SK-N-SH (cell line): ENCODE measurements around the gene PKDCC. TPM values are rescaled to one million over a fixed set of nuclear protein-coding genes. Genes with fewer than 3 reads are reported as not detected.

Source experiments
- CTCF ChIA-PET: fragments of 300-600, 350-600 bp; formaldehyde crosslinking; extraction: SDS; loops from one replicate; lab custom pipeline; 2021; lab: Yijun Ruan, JAX
- POLR2A ChIA-PET: fragments of 350-600 bp; sonication (Branson Sonifier 250); formaldehyde crosslinking; extraction: SDS; loops from one replicate; lab custom pipeline; 2020; ENCODE audit warnings: antibody characterized with exemption, inconsistent platforms; lab: Yijun Ruan, JAX
- DNase-seq: peaks from one replicate; pipeline ENCODE4 v3.0.0; 2012
- H2AFZ ChIP-seq: fragments of 200-600 bp; sonication (generic); 2 replicates; pipeline ENCODE4 v1.8.1; 2016; ENCODE audit warnings: antibody characterized with exemption, mild to moderate bottlenecking, low read depth
- H3F3A ChIP-seq: fragments of 200-600 bp; sonication (generic); replicated peaks from 2 replicates; pipeline ENCODE3; 2016; ENCODE audit warnings: antibody characterized with exemption, mild to moderate bottlenecking; ENCODE audit not compliant: insufficient read depth
- H3K27ac ChIP-seq, 2 experiments: fragments of 200-500 bp in 1 of 2; fragments of 200-600 bp in 1 of 2; sonication (Bioruptor generic) in 1 of 2; sonication (generic), shearing (Covaris generic) in 1 of 2; 2 replicates each; pipeline versions ENCODE4 v1.5.1 to v1.6.1; 2014 to 2016; ENCODE audit warnings: low read depth in 2 of 2, inconsistent platforms in 1 of 2, low read length in 1 of 2, mild to moderate bottlenecking in 1 of 2, mixed read lengths in 1 of 2
- H3K27me3 ChIP-seq: fragments of 200-600 bp; sonication (generic), shearing (Covaris generic); 2 replicates; pipeline ENCODE4 v1.6.1; 2016; ENCODE audit warnings: mixed run types; ENCODE audit not compliant: insufficient read depth
- H3K36me3 ChIP-seq, 2 experiments: fragments of 200-500 bp in 1 of 2; fragments of 200-600 bp in 1 of 2; sonication (Bioruptor generic) in 1 of 2; sonication (generic) in 1 of 2; replicated peaks in 1 of 2; 2 replicates each; pipeline versions ENCODE3 to v1.5.1; 2014 to 2016; ENCODE audit warnings: low read length in 1 of 2, mild to moderate bottlenecking in 1 of 2; ENCODE audit not compliant: insufficient read depth in 2 of 2, control insufficient read depth in 1 of 2
- H3K4me1 ChIP-seq, 2 experiments: fragments of 200-500 bp in 1 of 2; fragments of 200-600 bp in 1 of 2; sonication (Bioruptor generic) in 1 of 2; sonication (generic), shearing (Covaris generic) in 1 of 2; 2 replicates each; pipeline versions ENCODE4 v1.5.1 to v1.6.1; 2014 to 2016; ENCODE audit warnings: low read depth in 1 of 2, low read length in 1 of 2, mixed run types in 1 of 2; ENCODE audit not compliant: insufficient read depth in 2 of 2, control insufficient read depth in 1 of 2
- H3K4me2 ChIP-seq: fragments of 200-600 bp; sonication (generic), shearing (Covaris generic); 2 replicates; pipeline ENCODE4 v1.6.1; 2017; ENCODE audit warnings: mixed run types
- H3K4me3 ChIP-seq, 2 experiments: fragments of 200-500 bp in 1 of 2; fragments of 200-600 bp in 1 of 2; sonication (Bioruptor generic) in 1 of 2; sonication (generic), shearing (Covaris generic) in 1 of 2; 2 replicates each; pipeline versions ENCODE4 v1.5.1 to v1.8.1; 2014 to 2016; ENCODE audit warnings: low read depth in 2 of 2, inconsistent platforms in 1 of 2, low read length in 1 of 2, mild to moderate bottlenecking in 1 of 2, mixed read lengths in 1 of 2, moderate library complexity in 1 of 2
- H3K79me2 ChIP-seq: fragments of 200-600 bp; sonication (generic); 2 replicates; pipeline ENCODE4 v1.8.1; 2017; ENCODE audit warnings: mild to moderate bottlenecking; ENCODE audit not compliant: insufficient read depth
- H3K9ac ChIP-seq: fragments of 200-600 bp; sonication (generic); 2 replicates; pipeline ENCODE4 v1.6.1; 2017; ENCODE audit warnings: mixed run types
- H3K9me2 ChIP-seq: fragments of 200-600 bp; sonication (generic); 2 replicates; pipeline ENCODE4 v1.6.1; 2017; ENCODE audit warnings: mixed run types
- H3K9me3 ChIP-seq: fragments of 200-600 bp; sonication (generic); 2 replicates; pipeline ENCODE4 v1.6.1; 2017; ENCODE audit warnings: mixed run types, mild to moderate bottlenecking, moderate library complexity
- H4K20me1 ChIP-seq: fragments of 200-600 bp; sonication (generic); 2 replicates; pipeline ENCODE4 v1.6.1; 2017; ENCODE audit warnings: mild to moderate bottlenecking, mixed run types; ENCODE audit not compliant: insufficient read depth
- CHD2 ChIP-seq: fragments of 150-350 bp; IDR thresholded peaks from 2 replicates; pipeline ENCODE4 v1.6.1; 2018; ENCODE audit warnings: low read length; ENCODE audit not compliant: partially characterized antibody
- ELF1 ChIP-seq: IDR thresholded peaks from 2 replicates; pipeline ENCODE4 v1.4.0; 2012
- EZH2phosphoT487 ChIP-seq: fragments of 200-600 bp; sonication (generic); IDR thresholded peaks from 2 replicates; pipeline ENCODE4 v1.6.1; 2017; ENCODE audit warnings: low read depth, mixed run types, mild to moderate bottlenecking, antibody characterized with exemption, moderate library complexity, borderline replicate concordance
- IRF3 ChIP-seq: fragments of 150-350 bp; IDR thresholded peaks from 2 replicates; pipeline ENCODE4 v1.6.1; 2016; ENCODE audit warnings: mild to moderate bottlenecking, low read depth, low read length
- NFIC ChIP-seq: IDR thresholded peaks from 2 replicates; pipeline ENCODE4 v1.4.0; 2012; ENCODE audit warnings: borderline replicate concordance
- NRF1 ChIP-seq: IDR thresholded peaks from 2 replicates; pipeline ENCODE4 v1.6.1; 2012; ENCODE audit warnings: low read depth, mild to moderate bottlenecking, low read length
- POLR2AphosphoS5 ChIP-seq: IDR thresholded peaks from 2 replicates; pipeline ENCODE4 v1.6.1; 2012; ENCODE audit warnings: low read depth, low read length
- RFX5 ChIP-seq: IDR thresholded peaks from 2 replicates; pipeline ENCODE4 v1.6.1; 2012; ENCODE audit warnings: mild to moderate bottlenecking, improper control_type of control experiment, low read length
- TCF12 ChIP-seq: IDR thresholded peaks from 2 replicates; pipeline ENCODE4 v1.4.0; 2012
- USF1 ChIP-seq: IDR thresholded peaks from 2 replicates; pipeline ENCODE4 v1.4.0; 2012; ENCODE audit warnings: low read depth, borderline replicate concordance
- YY1 ChIP-seq: IDR thresholded peaks from 2 replicates; pipeline ENCODE4 v1.4.0; 2012; ENCODE audit warnings: low read depth, mild to moderate bottlenecking
- WGBS: methylation state at CpG from one replicate; pipeline ENCODE4 v1.1.6; 2017; ENCODE audit warnings: low lambda C conversion rate; 5-methylcytosine and 5-hydroxymethylcytosine counted together
- polyA plus RNA-seq, 3 experiments: library from polyadenylated mRNA; depleted of rRNA; stranded (reverse); fragments of >200 nt; gene quantifications; 2 replicates each; pipeline ENCODE4 v1.2.3, GENCODE V29; 2012

PKDCC gene
- polyA plus RNA-seq, 1 of the 3 experiments (the other 2 are of a cell fraction), result 16.0 TPM

GRCh38 chr2:42029171-42029570 is 18.6 kb upstream of the PKDCC start:
- Histone ChIP-seq H3K9ac (no peak overlapping the region), H3K9me3 (no peaks in the 10 kb centered on the region), H3K27ac (no peak overlapping the region), H3F3A (no peaks in the 10 kb centered on the region), H2AFZ (no peak overlapping the region), H4K20me1 (no peaks in the 10 kb centered on the region), H3K4me2 (no peak overlapping the region), H3K36me3 (no peaks in the 10 kb centered on the region), H3K9me2 (no peaks in the 10 kb centered on the region), H3K4me3 (no peak overlapping the region), H3K27me3 (no peaks in the 10 kb centered on the region), H3K4me1 (peaks cover 30 to 32% of the 10 kb centered on the region in 2 experiments), H3K79me2 (no peaks in the 10 kb centered on the region)
- ChIA-PET POLR2A (interaction anchor here (0.7 to 2.3 kb wide), 3 partner anchors 14 to 54 kb away, joined by 3 to 15 read pairs (median 3); partner anchors contain the start of gene PKDCC), CTCF (interaction anchor here (0.6 to 2.1 kb wide), 6 partner anchors 13 to 160 kb away, joined by 3 to 10 read pairs (median 4); no protein-coding TSS in a partner anchor)
- WGBS, result 84% methylated on average over 4 of the region's 4 CpGs
- no peak for DNase-seq
- TF ChIP-seq IRF3 (no peak), NRF1 (no peak), EZH2phosphoT487 (no peak), CHD2 (no peak), USF1 (no peak), POLR2AphosphoS5 (no peak), RFX5 (no peak), YY1 (no peak), NFIC (no peak)

GRCh38 chr2:42029639-42030199 is 18.1 kb upstream of the PKDCC start:
- TF ChIP-seq ELF1, result no peak
- no peak for TF ChIP-seq EZH2phosphoT487
- TF ChIP-seq TCF12, result no peak
- ChIA-PET POLR2A (interaction anchor here (0.7 to 2.3 kb wide), 2 partner anchors 17 to 54 kb away, joined by 3 to 15 read pairs; partner anchors contain the start of gene PKDCC), CTCF (interaction anchor here (1.0 to 2.1 kb wide), 4 partner anchors 13 to 160 kb away, joined by 3 to 10 read pairs (median 4); no protein-coding TSS in a partner anchor)
- H3K79me2 ChIP-seq, result no peaks in the 10 kb centered on the region
- H3K4me3 ChIP-seq, result no peak overlapping the region
- no peaks in the 10 kb centered on the region for H3K9me3 ChIP-seq
- H4K20me1 ChIP-seq, result no peaks in the 10 kb centered on the region
- 57% methylated on average over 4 of the region's 4 CpGs for WGBS
- H3K9ac ChIP-seq, result no peak overlapping the region
- H3K27ac ChIP-seq, result no peak overlapping the region
- no peak overlapping the region for H2AFZ ChIP-seq
- H3K4me1 ChIP-seq, result peaks cover 26% of the 10 kb centered on the region in 2 experiments
- H3K9me2 ChIP-seq, result no peaks in the 10 kb centered on the region
- H3K4me2 ChIP-seq, result no peak overlapping the region
- no peaks in the 10 kb centered on the region for H3F3A ChIP-seq
- H3K36me3 ChIP-seq, result no peaks in the 10 kb centered on the region
- no peaks in the 10 kb centered on the region for H3K27me3 ChIP-seq
- no peak for DNase-seq
